Fibroblast of skin of left biceps (primary cell): ENCODE measurements around the gene ANKRD50.
A peak's percentile ranks its signal among the peaks of the same experiment; 100 is the strongest.

Experiments used
- DNase-seq, 2 experiments: peaks; one replicate each; pipeline ENCODE4 v3.0.0-alpha.2; 2013; ENCODE audit warnings: low read depth in 2 of 2

ANKRD50 gene

DNA sequence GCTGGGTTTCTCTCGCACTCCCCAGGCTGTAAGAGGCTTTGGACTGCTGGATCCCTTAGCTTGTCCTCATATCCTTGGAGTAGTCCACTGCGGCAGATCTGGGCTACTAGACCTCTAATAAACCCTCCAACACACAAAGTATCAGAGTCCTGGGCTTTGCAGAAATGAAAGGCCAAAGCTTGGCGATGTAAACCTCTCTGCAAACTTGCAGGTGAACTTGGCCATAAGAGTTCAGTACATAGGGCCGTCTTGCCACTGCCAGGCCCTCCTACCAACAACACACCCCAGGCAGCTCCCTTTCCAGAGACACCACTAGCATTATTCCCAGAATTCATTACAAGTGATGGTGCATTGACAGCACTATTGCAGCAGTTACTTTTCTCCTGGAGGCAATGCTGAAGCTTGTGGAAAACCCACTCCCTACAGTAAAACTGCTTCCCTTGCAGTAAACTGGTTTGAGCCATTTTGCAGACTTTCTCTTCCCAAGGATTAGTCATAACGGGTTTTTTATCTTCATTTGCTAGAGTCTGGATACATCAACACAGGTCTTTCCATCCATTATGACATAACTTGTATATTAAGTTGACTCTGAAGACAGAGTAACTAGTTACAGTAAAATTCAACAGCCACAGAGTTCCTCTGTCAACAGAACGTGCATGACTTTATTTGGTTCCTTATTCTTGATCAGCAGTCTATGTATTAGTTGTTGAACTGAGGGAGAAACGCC is 2.4 kb downstream of the ANKRD50 start:
- no peak for DNase-seq

DNA sequence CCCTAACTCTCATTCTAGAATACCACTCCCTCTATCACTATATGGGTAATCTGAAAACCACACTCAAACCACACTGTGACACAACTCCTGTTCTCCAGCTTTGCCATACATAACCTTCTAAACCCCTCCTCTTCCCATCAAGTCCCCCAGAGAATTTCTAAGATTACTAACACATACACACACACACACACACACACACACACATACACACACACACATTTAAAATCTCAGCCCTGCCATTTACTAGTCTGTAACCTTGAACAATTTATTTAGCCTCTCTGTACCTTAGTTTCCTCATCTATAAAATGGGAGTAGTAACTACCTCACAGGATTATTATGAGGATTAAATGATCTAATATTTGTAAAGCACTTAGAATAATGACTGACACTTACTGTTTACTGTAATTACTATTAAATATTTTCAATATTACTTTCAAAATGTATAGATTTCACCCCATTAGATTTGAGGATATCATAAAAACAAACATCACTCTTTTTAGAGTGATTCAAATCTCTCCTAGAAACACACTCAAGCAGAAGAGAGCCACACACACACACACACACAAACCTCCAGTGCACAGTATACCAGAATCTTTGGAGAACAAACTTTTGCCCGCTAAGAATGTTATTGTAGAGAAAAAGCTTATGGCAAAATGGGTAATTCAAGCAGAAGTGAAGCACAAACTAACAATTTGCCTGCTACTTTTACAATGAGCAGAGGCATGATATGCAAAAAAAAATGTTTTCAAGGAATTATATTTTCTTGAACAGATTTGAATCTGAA is 3.8 kb downstream of the ANKRD50 start:
- peak; percentile 30 to 32 for DNase-seq

DNA sequence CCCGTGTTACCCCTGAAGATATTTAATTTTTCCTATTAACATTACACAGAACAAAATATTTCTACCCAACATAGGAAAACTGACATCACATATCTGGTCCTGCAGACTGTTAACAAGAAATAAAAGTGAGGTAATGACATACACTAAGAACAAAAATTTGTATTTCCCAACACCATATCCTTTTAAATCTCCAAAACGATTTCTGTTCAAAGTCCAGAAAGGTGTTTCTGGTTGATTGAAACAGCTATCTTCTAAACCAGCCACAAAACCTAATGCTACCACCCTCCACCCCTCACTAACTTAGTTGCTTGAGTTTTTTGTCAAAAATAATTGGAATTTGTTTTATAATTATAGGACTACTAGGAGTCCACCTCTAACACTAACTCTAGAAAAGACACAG is 7.1 kb downstream of the ANKRD50 start:
- no peak for DNase-seq

DNA sequence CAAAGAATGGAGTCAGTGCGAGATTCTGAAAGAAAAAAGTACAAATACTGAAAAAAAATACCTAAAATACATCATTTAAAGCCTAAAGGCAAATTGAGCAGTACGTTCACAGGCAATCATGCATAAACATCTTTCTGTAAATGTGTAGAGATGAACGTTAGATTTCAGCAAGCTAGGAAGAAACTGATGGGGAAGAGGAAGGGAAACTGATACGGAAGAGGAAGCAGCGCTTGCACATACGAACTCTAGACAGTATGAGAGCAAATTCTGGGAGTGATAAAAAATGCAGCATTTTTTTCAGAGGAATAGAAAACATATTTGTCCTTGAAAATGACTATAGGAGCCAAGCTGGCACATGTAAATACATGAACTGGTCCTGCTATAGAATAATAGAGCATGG is 9.4 kb downstream of the ANKRD50 start:
- DNase-seq, result no peak

DNA sequence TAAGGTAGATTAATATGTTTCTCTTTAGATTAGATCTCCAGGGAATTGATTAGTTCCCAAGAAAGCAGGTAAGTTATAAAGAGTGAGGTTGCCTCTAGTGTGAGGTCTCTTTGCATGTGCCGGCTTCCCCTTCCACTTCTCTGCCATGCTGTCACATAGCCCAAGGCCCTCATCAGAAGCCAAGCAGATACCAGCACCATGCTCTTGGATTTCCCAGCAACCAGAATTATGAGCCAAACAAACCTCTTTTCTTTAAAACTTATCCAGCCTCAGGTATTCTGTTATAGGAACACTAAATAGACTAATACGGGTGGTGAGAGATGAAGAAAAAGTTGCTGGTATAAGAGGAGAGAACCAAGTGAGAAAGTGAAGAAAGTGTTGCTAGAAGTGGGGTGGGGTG is 15.1 kb downstream of the ANKRD50 start:
- no peak for DNase-seq

DNA sequence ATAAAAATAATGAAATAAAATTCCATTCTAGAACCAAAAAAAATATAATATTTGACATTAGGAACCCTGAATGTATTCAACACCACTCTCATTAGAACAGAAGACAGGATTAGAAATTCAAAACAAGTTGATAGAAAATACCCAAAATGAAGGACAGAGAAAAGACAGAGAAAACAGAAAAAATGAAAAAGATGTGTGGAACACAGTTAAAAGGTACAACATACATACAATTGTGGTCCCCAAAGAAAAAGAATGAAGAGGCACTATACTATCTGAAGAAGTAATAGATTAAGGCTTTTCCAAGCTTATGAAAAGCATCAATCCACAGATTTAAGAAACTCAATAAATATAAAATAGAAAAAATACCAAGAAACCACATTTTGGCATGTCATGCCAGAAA is 16.4 kb downstream of the ANKRD50 start:
- DNase-seq, result no peak

DNA sequence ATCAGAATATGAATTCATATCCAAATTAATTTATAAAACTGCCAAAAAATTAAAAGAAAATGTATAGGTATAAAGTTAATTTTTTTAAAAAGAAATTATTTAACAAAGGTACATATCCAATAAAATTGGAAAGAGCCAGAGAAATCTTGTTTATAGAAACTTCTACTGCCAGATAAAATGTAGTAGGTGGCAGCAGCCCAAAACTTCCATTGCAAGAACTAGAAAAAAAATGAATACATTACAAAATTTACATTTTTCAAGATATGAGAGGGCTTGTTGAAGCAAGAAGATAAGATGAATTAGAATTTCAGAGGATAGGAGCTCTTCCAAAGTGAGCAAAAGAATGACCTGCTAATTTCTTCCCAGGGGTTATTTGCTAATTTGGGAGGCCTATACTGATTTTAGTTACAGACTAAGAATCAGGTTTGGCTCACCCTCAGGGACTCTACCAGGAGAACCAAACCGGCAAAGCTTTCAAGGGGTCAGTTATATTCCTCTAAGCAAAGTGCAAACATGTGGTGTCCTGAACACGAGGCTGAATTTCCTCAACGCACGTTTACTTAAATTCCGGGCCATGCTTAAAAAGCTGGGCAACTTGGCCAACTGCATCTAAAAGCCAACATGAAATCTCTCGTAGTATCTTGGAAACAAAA is 17.5 kb downstream of the ANKRD50 start:
- no peak for DNase-seq

DNA sequence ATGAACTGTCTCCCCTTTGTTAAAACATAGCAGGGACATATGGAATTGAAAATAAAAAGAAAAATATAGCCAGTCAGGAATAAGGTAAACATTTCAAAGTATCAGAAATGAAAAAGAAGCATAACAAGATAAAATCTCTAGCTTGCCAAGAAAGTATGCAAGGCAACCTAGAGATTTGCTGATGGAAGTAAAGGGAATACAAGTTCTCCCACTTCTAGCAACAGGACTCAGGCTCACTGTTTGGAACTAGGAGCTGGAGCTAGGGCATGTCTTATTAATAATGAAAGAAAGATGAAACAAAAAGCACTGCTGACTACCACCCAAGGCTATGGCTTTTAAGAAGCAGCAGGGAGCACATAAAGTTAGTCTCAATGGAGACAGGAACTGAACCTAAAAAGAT is 18.2 kb downstream of the ANKRD50 start:
- DNase-seq, result no peak

DNA sequence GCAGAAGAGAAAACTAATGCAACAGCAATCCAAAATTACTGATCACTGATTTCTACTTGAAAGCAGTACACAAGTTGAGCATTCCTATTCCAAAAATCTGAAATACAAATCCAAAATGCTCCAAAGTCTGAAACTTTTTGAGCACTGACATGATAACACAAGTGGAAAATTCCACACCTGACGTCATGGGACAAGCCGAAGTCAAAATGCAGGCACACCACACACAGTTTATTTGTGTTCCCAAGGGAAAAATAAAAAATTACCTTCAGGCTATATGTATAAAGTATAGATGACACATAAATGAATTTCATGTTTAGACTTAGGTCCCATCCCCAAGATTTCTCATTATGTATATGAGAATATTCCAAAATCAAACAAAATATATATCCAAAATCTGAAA is 20.7 kb downstream of the ANKRD50 start:
- no peak for DNase-seq

DNA sequence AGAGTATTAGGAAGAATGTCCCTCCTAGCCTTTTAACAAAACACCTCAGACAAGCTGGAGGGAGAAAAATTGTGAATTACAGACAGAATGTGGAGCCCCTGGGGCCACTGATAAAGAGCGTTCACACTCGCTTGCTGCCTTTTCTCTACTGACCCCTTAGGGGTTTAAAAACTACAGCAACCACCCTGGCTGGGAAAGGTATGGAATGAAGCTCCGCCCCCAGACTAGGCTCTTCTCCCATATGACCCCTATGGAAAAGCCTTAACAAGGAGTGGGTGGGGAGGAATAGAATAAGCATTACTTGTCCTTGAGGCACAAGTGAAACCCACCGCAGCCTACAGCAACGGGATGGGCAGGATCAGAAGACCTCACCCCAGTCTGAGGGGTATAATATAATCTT is 26.3 kb downstream of the ANKRD50 start:
- DNase-seq, result no peak

DNA sequence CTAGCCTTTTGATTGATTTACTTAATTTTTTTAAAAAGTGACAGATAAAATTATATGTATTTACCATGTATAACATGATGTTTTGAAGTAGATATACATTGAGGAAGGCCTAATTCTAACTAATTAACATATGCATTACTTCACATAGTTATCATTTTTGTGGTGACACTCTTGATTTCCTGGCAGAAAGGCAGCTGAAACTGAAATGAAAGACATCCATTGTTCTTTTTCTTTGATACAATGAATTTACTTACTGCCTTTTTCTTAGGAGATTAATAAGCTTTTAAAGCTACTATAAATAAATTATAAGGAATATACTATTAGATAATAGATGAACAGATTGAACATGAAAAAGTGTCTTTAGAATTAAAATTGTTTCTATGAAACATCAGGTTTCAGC is 26.7 kb downstream of the ANKRD50 start:
- DNase-seq, result no peak

DNA sequence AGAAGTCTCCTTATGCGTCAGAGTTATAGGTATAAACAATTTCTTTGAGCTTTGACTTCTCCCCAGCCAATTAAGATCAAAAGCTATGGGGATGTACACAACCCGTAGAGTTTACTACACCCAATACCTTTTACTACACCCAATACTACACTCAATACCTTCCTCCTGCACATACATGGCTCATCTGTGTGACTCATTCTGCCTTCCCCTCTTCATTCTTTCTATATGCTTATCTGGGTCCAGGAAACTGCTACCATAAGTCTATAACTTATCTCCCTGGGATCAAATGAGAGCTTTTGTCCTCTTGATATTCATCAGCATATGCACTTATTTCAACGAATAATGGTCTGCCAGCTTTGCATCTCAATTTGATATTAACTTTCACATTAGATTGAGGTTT is 28.2 kb downstream of the ANKRD50 start:
- DNase-seq, result no peak

DNA sequence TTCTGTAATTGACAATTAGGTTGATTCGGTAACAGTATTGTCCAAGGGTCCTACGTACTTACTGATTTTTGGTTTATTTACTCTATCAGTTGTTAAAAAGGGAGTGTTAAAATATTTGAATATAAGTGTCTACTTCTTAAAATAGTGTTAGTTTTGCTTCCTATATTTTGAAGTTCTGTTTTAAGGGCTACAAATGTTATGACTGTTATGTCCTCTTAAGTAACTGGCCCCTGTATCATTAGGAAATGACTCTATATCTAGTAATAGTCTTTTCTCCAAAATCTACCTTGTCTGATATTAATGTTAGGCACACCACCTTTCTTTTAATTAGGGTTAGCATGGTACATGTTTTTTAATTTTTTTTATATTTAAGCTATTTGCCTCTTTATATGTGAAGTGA is 30.1 kb downstream of the ANKRD50 start:
- no peak for DNase-seq

DNA sequence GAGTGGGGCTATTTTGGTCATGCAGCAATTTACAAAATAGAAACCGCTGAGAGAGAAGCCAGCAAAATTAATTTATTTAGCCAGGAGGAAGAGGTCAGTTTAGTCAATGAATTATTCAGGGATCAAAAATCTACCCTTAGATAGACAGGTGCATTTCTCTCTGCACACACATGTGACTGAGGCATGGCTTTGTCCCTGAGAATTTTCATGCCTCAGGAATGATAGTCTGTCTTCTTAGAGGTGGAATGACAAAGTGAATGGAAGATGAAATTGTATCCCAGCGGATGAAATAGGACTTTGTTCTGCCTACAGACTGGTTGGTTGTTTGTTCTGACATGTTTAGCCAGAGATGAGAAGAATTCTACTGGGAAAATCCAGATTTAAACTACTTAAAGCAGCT is 46.0 kb downstream of the ANKRD50 start:
- DNase-seq, result no peak

DNA sequence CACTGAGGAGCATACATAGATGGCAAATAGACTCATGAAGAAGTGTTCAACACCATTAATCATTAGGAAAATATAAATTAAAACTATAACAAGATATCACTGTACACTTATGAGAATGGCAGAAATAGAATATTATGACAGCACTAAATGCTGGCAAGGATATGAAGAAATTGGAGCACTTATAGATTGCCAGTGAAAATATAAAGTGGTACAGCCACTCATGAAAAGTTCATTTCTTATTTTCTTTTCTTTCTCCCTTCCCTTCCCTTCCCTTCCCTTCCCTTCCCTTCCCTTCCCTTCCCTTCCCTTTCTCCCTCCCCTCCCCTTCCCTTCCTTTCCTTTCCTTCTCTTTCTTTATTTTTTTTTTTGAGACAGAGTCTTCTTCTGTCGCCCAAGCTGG is 53.7 kb downstream of the ANKRD50 start:
- no peak for DNase-seq

DNA sequence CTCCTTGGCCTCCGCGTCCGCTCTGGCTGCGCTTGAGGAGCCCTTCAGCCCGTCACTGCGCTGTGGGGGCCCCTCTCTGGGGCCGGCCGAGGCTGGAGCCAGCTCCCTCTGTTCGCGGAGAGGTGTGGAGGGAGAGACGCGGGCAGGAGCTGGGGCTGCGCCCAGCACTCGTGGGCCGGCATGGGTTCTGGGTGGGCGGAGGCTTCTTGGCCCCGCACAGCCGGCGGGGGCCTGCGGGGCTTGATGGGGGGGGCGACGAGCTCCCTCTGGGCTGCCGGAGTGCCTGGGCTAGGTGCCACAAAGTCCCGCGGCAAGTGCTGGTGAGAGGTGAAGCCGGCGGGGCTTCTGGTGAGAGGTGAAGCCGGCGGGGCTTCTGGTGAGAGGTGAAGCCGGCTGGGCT is 61.9 kb downstream of the ANKRD50 start:
- DNase-seq, result no peak

DNA sequence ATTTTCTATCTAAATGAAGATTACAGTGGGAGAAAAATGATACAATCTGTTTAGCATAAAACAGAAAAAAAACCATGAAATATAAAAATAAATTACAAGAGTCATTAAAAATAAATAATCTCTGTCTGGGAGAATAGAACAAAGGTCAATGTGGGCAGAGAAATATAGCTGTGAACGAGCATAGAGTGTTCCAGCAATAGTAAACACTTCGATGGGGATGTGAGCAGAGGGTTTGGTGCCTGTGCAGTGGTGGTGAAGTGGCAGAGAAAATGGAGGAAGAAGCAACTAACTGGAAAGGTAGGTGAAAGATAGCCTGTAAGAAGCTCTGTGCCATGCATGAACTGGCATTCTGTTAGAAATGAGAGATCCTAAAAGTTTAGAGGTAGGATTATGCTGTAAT is 64.9 kb downstream of the ANKRD50 start:
- DNase-seq, result no peak

DNA sequence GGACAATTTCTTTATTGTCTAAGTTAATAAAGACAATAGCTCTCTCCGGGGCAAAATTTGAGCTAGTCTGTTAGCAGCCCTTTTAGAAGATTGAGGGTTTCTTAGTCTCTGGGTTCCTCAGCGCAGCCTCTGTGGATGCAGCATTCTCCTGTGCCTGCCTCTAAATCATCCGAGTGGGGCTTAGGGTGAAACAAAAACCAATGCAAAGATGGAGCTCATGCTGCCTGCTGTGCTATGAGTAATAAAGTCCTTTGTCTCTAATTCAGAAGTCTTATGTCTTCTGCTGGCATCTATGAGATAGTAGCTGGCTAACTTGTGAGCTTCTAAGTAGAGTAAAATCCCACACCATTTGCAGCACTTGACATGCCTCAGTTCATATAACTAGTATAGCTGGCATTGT is 67.9 kb downstream of the ANKRD50 start:
- no peak for DNase-seq

DNA sequence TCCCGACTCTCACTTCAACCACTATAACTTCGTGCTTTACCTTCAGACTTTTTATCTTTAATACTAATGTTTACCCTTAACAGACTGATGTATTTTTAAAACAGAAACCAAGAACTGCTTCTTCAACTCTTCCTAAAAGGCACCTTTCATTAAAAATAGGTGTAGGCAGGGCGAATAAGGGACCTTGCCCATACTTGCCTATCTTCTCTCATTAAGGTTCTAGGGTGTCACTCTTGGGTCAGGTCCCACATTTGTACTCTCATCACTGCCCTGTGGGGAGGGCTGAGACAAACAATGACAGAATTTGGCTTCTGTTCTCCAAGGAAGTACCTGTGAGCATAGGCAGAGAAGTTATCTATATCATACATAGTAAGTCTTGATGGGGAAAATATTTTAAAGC is 69.7 kb downstream of the ANKRD50 start:
- no peak for DNase-seq

DNA sequence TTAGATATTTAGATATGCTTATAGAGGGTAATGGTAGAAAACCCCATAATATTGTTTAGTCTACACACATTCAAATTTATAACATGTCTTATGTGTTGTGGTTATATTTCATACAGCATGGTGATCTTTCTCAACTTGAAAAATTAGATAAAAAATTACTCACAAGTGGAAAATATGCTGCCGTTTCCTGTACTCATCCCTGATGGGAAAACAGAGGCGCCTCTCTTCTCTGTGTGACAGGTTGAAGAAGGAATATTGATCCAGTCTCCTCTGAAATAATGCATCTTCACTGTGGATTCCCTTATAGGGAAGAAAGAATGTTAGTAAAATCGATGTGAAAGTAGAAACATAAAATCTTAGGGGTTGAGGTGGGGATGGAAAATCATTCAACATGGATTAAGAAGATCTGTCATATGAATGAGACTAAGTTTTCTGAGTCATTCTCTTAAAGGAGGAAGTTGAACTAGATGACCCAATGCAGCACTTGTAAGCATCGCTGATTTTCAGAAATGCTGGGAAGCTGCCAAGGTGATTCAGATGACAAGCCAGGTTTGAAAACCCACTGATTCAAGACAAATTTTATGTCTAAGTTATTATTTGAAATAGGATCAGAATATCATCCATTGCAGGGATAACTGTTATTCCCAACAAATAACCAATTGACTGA is 70.7 kb downstream of the ANKRD50 start:
- peak; percentile 60 to 68 for DNase-seq

DNA sequence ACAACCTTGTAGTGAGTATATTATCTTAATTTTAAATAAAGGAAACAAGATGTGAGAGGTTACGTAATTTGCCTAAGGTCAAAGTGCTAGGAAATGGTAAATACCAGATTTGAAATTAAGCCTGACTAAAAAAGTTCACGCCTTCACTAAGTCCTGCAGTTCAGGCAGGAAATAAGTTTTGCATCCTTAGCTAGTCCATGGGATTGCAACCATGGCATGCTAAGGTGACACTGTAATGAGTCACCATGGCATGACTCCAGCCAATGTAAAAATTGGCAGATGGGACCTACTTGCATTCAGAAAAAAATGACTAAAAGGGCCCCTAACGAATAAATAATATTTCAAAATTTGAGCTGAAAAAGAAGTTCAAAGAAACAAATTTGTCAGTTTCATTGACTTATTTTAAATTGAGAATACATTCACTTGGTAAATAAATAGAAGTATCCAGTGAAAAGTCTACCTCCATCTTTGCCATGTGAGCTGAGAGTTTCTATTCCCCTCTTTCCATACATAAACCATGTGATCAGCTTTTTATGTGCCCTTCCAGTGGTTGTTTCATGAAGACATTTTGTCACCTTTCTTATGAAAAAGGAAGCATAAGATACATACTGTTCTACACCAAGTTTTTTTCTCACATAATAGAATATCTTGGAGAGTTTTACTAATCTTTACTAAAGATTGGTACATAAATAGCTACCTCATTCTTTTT is 72.4 kb downstream of the ANKRD50 start:
- peak; percentile 21 to 32 for DNase-seq

DNA sequence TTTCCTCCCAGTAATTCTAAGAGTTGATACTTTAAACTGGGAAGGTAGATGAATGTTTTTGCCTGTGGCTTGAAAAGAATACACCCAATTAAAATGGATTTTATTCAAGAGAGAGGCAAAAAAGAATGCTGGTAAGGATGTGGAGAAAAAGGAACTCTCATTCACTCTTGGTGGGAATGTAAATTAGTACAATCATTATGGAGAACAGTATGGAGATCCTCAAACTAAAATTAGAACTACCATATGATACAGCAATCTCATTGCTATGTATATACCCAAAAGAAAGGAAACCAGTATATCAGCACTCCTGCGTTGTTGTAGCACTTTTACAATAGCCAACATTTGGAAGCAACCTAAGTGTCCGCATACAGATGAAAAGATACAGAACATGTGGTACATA is 75.2 kb downstream of the ANKRD50 start:
- DNase-seq, result no peak
